Lower leg skin (tissue), 3 donors: ENCODE data around the gene WSB2.

ENCODE experiments used
- POLR2A ChIP-seq, 2 donors: fragments of 450-650 bp; IDR thresholded peaks; one replicate each; pipeline ENCODE4 v1.6.1; 2016 to 2017; ENCODE audit warnings: antibody characterized with exemption in 2 of 2, mild to moderate bottlenecking in 1 of 2, moderate library complexity in 1 of 2
- TF ChIP-seq, protein P1 (sequence below), 3 donors: fragments of 450-650 bp; IDR thresholded peaks; one replicate each; pipeline ENCODE4 v1.5.1; 2016; ENCODE audit warnings: antibody characterized with exemption in 3 of 3, mild to moderate bottlenecking in 3 of 3, moderate library complexity in 2 of 3

DNA sequence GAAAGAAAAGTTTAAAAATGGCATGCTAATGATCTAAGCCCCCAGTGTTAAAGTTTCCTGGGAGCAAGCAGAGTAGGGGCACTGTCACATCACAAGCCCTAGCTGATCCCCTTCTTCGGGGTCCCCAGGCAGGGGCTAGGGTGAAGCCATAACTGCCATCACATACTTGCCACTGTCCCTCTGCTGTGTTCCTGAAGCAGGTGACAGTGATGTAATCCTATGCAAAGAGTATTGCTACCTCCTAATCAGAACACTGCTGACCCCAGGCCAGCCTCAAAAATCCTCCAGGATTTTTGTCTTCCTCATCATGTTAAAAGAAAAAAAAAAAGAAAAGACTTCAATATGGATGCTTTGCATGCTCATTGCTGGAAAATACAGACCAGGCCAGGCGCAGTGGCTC is 45.7 kb downstream of the WSB2 start:
- TF ChIP-seq, protein P1, sequence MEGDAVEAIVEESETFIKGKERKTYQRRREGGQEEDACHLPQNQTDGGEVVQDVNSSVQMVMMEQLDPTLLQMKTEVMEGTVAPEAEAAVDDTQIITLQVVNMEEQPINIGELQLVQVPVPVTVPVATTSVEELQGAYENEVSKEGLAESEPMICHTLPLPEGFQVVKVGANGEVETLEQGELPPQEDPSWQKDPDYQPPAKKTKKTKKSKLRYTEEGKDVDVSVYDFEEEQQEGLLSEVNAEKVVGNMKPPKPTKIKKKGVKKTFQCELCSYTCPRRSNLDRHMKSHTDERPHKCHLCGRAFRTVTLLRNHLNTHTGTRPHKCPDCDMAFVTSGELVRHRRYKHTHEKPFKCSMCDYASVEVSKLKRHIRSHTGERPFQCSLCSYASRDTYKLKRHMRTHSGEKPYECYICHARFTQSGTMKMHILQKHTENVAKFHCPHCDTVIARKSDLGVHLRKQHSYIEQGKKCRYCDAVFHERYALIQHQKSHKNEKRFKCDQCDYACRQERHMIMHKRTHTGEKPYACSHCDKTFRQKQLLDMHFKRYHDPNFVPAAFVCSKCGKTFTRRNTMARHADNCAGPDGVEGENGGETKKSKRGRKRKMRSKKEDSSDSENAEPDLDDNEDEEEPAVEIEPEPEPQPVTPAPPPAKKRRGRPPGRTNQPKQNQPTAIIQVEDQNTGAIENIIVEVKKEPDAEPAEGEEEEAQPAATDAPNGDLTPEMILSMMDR (IDR thresholded peaks at IDR 0.05), result no peak
- TF ChIP-seq POLR2A (IDR thresholded peaks at IDR 0.05), result no peak
